ENCODE measurements around the gene SKIC8.

SKIC8 gene

DNA sequence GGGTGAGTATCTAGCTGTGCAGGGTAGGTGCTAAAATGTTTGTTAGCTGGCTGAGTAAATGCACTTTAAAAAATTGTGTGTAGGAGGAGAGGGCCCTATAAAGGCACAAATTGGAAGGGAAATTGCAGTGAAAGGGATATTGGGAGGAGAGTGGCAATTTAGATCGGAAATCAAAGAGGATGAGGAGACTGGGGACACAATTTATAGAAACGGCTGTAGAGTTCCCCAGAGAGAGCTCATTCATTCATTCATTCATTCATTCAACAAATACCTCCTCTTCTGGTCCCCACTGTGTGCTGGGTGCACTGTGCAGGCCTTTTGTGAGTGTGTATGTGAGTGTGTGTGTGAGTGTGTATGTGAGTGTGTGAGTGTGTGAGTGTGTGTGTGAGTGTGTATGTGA, 32.6 kb downstream of the SKIC8 start:
- Histone ChIP-seq H3K36me3 (ENCODE audit: insufficient read depth, low read length) (no peaks in the 10 kb centered on the region), H3K27me3 (ENCODE audit: insufficient read depth, low read length) (no peaks in the 10 kb centered on the region), H3K4me3 (ENCODE audit: low read length) (no peak overlapping the region), H2AFZ (ENCODE audit: low read depth, low read length) (no peak overlapping the region), H3K9me3 (ENCODE audit: low read length) (no peaks in the 10 kb centered on the region), H3K4me1 (ENCODE audit: insufficient read depth, low read length) (peaks cover 5% of the 10 kb centered on the region)

DNA sequence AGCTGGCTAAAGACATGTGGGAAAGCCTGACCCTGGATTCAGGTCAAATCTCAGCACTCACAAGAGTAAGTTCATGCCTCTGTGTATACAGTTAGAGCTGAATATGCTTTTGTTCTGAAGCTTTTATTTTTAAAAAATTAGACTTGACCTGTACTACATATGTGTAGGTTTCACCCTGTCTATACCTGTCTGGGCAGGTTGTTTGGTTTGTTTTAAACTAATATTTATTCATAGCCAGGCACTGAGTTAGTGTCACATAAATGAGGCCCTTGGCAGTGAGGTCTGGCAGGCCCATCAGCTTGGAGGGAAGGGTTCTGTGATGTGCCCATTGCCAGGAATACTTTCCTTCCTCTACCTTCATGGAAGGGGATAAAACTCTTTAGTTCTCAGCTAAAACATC, 33.2 kb downstream of the SKIC8 start:
- H3K4me1 ChIP-seq (ENCODE audit: insufficient read depth, low read length): peaks cover 5% of the 10 kb centered on the region
- H3K4me3 ChIP-seq (ENCODE audit: low read length): no peak overlapping the region
- H3K27me3 ChIP-seq (ENCODE audit: insufficient read depth, low read length): no peaks in the 10 kb centered on the region
- no peaks in the 10 kb centered on the region for H3K9me3 ChIP-seq (ENCODE audit: low read length)
- H3K36me3 ChIP-seq (ENCODE audit: insufficient read depth, low read length): no peaks in the 10 kb centered on the region
- H2AFZ ChIP-seq (ENCODE audit: low read depth, low read length): no peak overlapping the region

DNA sequence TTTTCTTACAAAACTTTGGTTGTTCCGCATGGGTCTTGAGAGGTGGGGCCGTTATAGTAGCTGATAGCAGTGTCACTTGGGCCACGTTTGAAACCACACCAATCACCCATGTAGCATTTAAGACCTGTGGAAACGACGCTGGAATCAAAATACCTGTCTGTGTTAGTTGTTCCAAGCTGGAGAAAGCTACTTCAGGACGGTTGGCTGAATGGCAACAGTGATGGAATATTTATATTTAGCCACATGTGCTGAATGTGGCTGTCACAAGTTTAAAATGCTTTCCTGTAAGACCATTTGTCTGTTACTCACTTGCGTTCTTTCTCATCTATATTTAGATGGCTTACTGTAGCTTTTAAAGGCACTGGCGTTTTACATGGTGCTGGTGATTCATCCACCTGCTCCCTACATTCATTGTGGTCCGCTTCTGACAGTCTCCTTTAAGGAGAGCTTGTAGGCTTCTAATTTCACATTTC, 33.6 kb downstream of the SKIC8 start:
- Histone ChIP-seq H3K9me3 (ENCODE audit: low read length) (no peaks in the 10 kb centered on the region), H2AFZ (ENCODE audit: low read depth, low read length) (no peak overlapping the region), H3K4me3 (ENCODE audit: low read length) (no peak overlapping the region), H3K4me1 (ENCODE audit: insufficient read depth, low read length) (peaks cover 5% of the 10 kb centered on the region), H3K36me3 (ENCODE audit: insufficient read depth, low read length) (no peaks in the 10 kb centered on the region), H3K27me3 (ENCODE audit: insufficient read depth, low read length) (no peaks in the 10 kb centered on the region)

DNA sequence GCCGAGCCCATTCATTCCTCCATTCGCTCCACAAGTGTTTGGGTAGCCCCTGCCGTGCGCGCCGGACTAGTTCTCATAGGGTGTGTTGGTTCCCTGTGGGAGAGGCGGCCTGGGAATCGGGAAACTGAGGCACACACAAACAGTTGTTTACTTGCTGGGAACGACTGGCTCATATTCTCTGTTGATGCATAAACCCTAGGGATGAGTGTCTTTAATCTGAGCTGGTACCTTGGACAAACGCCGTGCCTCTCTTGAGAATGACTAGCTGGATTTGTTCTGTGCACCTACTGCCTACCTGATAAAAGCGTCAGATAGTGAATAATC, 34.3 kb downstream of the SKIC8 start:
- H2AFZ ChIP-seq (ENCODE audit: low read depth, low read length): no peak overlapping the region
- H3K4me3 ChIP-seq (ENCODE audit: low read length): no peak overlapping the region
- H3K27me3 ChIP-seq (ENCODE audit: insufficient read depth, low read length): no peaks in the 10 kb centered on the region
- no peaks in the 10 kb centered on the region for H3K9me3 ChIP-seq (ENCODE audit: low read length)
- H3K4me1 ChIP-seq (ENCODE audit: insufficient read depth, low read length): peaks cover 5% of the 10 kb centered on the region
- no peaks in the 10 kb centered on the region for H3K36me3 ChIP-seq (ENCODE audit: insufficient read depth, low read length)

DNA sequence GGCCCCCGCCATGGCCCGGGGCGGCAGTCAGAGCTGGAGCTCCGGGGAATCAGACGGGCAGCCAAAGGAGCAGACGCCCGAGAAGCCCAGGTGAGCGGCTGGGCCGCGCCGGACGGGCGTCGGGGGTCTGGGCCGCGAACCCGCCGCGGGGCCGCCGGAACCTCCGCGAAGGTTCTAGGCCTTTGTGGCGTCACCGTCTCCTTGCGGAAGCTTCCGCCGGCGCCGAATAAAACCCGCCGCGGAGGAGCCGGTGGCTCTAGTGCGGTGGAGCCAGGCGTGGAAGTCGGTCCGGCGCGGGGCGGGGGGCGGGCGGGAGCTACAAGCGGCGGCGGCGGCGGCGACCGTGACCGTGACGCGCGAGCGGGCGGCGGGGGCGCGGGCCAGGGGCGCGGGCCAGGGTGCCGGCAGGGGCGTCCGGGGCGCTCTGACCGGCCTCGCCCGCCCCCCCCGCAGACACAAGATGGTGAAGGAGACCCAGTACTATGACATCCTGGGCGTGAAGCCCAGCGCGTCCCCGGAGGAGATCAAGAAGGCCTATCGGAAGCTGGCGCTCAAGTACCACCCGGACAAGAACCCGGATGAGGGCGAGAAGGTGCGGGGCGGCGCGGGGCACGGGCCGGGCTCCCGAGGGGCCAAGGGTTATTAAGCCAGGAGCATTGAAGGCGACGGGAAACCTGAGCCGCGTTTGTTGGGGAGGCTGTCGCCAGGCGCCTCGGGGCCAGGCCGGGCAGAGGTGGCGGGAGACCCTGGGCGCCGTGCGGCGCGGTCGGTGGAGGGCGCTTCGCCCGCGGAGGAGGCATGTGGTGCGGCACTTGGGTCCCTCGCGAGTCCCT, 34.9 kb downstream of the SKIC8 start, which contains the start of gene DNAJA4:
Gene DNAJA4 (plus strand): TSS at position 259 of the 833 bp plus-strand sequence. CDS start 202 bp downstream, at position 461.
- H3K27me3 ChIP-seq (ENCODE audit: insufficient read depth, low read length): no peaks in the 10 kb centered on the region
- no peak within 1 kb of the TSS for H2AFZ ChIP-seq (ENCODE audit: low read depth, low read length)
- no peak within 1 kb of the TSS for H3K4me3 ChIP-seq (ENCODE audit: low read length)
- no peaks in the 10 kb centered on the region for H3K9me3 ChIP-seq (ENCODE audit: low read length)
- H3K4me1 ChIP-seq (ENCODE audit: insufficient read depth, low read length): peaks cover 5% of the 10 kb centered on the region
- no peaks in the 10 kb centered on the region for H3K36me3 ChIP-seq (ENCODE audit: insufficient read depth, low read length)

DNA sequence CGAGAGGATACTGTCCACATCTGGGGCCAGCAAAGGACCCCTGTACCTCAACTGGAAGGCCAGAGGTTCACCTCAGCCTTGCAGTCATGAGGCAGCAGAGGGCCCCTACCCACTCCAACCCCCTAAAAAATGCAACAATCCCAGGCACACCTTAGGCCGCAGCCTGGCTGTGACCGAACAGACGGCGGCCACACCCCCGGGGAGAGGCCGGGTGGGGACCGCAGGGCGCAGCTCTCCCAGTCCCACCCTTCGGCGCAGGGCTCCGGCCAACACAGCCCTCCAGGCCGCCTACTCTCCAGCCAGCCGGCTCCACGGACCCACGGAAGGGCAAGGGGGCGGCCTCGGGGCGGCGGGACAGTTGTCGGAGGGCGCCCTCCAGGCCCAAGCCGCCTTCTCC, 35.5 kb downstream of the SKIC8 start:
- Histone ChIP-seq H3K27me3 (ENCODE audit: insufficient read depth, low read length) (peaks cover under 1% of the 10 kb centered on the region), H2AFZ (ENCODE audit: low read depth, low read length) (no peak overlapping the region), H3K4me3 (ENCODE audit: low read length) (no peak overlapping the region), H3K36me3 (ENCODE audit: insufficient read depth, low read length) (no peaks in the 10 kb centered on the region), H3K4me1 (ENCODE audit: insufficient read depth, low read length) (peaks cover 5% of the 10 kb centered on the region), H3K9me3 (ENCODE audit: low read length) (peaks cover 1% of the 10 kb centered on the region)

DNA sequence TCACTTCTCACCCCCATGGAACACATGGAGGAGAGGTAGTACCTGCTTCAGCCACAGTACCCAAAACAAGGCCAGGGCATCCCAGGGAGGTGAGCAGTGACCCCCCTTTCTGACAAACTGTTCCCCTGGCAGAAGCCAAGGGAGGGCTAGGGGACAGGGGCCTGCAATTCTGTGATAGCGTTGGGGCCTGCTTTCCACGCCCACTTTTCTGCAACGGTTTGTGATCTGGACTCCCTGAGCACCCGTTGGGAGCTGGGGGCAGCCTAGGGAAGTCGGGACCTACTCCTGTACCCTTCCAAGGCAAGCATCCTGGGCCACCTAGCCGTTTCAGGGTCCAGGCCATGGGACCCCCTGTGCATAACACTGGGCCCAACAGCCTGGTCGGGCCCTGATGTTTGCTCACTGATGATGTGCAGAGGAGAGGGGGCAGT, 36.0 kb downstream of the SKIC8 start:
- H3K4me3 ChIP-seq (ENCODE audit: low read length): no peak overlapping the region

DNA sequence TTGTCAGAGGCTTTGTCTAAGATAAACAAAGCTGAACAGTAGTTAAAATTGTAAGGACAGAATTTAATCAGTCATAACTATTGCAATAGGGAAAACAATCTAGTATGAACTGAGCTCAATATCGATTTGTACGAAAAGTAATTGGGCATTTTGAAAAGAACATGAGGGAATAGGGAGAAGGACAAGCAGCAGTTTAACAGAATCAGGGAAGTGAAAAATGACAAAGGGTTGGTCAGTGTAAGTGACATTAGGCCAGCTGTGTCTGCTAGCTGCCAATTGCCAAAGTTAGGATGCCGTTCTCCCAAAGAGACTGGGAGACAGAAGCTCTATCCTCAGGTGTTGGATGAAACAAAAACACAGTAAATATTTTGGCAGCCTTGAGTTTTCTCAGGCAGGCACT, 38.3 kb downstream of the SKIC8 start:
- Histone ChIP-seq H3K4me3 (ENCODE audit: low read length) (no peak overlapping the region), H3K9me3 (ENCODE audit: low read length) (peaks cover 1% of the 10 kb centered on the region), H3K27me3 (ENCODE audit: insufficient read depth, low read length) (peaks cover 3% of the 10 kb centered on the region), H2AFZ (ENCODE audit: low read depth, low read length) (no peak overlapping the region), H3K4me1 (ENCODE audit: insufficient read depth, low read length) (no peaks in the 10 kb centered on the region), H3K36me3 (ENCODE audit: insufficient read depth, low read length) (no peaks in the 10 kb centered on the region)

More for the DNA sequence above, 36.0 kb downstream of the SKIC8 start:
- H3K9me3 ChIP-seq (ENCODE audit: low read length): peaks cover 1% of the 10 kb centered on the region
- peaks cover 5% of the 10 kb centered on the region for H3K4me1 ChIP-seq (ENCODE audit: insufficient read depth, low read length)
- no peak overlapping the region for H2AFZ ChIP-seq (ENCODE audit: low read depth, low read length)
- peaks cover 3% of the 10 kb centered on the region for H3K27me3 ChIP-seq (ENCODE audit: insufficient read depth, low read length)
- H3K36me3 ChIP-seq (ENCODE audit: insufficient read depth, low read length): no peaks in the 10 kb centered on the region

DNA sequence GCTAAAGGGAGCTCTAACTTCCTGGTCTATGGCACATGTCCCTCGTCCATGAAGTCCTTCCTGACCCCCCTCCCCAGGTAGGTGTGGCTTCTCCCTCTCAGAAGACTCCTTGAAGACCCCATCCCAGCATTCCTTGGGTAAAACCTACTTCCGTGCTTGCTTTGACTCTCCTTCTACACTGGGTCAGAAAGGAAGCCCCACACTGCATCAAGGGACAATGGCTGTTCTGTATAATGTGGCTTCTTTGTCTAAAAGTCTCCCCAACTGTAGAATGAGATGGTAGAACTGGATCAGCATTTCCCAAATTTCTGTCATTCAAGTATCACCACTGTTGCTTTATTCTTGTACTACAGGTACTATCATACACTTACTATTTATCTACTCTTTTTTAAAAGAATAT, 38.9 kb downstream of the SKIC8 start:
- no peak overlapping the region for H2AFZ ChIP-seq (ENCODE audit: low read depth, low read length)

DNA sequence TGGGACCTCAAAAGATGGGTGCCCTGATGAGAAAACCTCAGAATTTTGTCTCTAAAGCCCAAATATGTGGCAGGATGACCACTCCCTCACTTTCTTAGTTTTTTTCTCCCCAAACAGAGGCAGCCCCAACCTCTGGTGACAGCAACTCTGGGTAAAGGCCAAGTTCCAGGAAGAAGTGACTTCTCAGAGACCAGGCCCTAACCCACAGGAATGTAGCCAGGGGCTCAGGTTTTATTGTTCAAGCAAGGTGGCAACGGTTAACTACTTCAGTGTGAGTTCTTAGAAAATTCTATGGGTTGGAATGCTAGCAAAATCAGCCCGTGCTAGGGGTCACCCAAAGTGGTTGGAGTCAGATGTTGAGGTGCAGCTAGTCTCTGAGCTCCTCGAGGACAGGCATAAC, 40.2 kb downstream of the SKIC8 start:
- no peak overlapping the region for H2AFZ ChIP-seq (ENCODE audit: low read depth, low read length)
- peaks cover 3% of the 10 kb centered on the region for H3K27me3 ChIP-seq (ENCODE audit: insufficient read depth, low read length)
- H3K4me1 ChIP-seq (ENCODE audit: insufficient read depth, low read length): no peaks in the 10 kb centered on the region
- H3K36me3 ChIP-seq (ENCODE audit: insufficient read depth, low read length): no peaks in the 10 kb centered on the region
- no peak overlapping the region for H3K4me3 ChIP-seq (ENCODE audit: low read length)
- peaks cover 1% of the 10 kb centered on the region for H3K9me3 ChIP-seq (ENCODE audit: low read length)

More for the DNA sequence above, 38.9 kb downstream of the SKIC8 start:
- Histone ChIP-seq H3K27me3 (ENCODE audit: insufficient read depth, low read length) (peaks cover 3% of the 10 kb centered on the region), H3K4me1 (ENCODE audit: insufficient read depth, low read length) (no peaks in the 10 kb centered on the region), H3K4me3 (ENCODE audit: low read length) (no peak overlapping the region), H3K36me3 (ENCODE audit: insufficient read depth, low read length) (no peaks in the 10 kb centered on the region), H3K9me3 (ENCODE audit: low read length) (peaks cover 1% of the 10 kb centered on the region)

DNA sequence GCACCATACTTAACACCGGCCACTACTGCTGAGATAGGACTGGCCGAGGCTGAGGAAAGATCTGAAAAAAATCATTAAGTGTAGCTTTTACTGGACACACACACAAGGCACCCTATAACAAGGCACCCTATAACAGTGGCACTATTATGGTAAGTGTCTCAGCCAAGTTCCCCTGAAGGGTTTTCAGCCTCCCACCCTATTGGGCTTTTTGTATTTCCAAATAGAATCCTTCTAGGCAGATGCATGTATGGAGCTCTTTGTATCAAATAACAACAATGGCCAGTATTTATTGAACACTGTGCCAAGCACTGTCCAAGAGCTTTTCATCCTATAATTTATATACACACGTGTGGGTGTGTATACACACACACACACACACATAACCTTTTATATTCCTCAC, 41.7 kb downstream of the SKIC8 start:
- H3K9me3 ChIP-seq (ENCODE audit: low read length): peaks cover 1% of the 10 kb centered on the region
- peaks cover 3% of the 10 kb centered on the region for H3K27me3 ChIP-seq (ENCODE audit: insufficient read depth, low read length)
- H3K4me3 ChIP-seq (ENCODE audit: low read length): no peak overlapping the region
- H3K4me1 ChIP-seq (ENCODE audit: insufficient read depth, low read length): peaks cover 3% of the 10 kb centered on the region
- no peaks in the 10 kb centered on the region for H3K36me3 ChIP-seq (ENCODE audit: insufficient read depth, low read length)
- H2AFZ ChIP-seq (ENCODE audit: low read depth, low read length): no peak overlapping the region

DNA sequence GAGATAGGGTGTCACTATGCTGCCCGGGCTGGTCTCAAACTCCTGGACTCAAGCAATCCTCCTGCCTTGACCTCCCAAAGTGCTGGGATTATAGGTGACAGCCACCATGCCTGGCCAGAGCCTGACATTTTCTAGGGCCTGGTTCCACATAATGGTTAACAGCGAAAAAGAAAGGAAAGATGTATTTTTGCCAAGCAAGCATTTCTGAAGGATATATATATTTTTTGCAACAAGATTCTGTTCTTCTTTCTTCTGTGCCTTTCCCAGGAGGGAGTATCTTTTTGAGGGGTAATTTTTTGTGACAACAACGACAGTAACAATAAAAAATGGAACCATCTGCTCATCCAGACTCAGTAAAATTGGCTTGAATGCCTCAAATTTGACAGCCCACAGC, 43.4 kb downstream of the SKIC8 start:
- no peak overlapping the region for H2AFZ ChIP-seq (ENCODE audit: low read depth, low read length)
- peaks cover 3% of the 10 kb centered on the region for H3K27me3 ChIP-seq (ENCODE audit: insufficient read depth, low read length)
- H3K36me3 ChIP-seq (ENCODE audit: insufficient read depth, low read length): no peaks in the 10 kb centered on the region
- no peak overlapping the region for H3K4me3 ChIP-seq (ENCODE audit: low read length)
- peaks cover 3% of the 10 kb centered on the region for H3K4me1 ChIP-seq (ENCODE audit: insufficient read depth, low read length)
- peaks cover 1% of the 10 kb centered on the region for H3K9me3 ChIP-seq (ENCODE audit: low read length)

DNA sequence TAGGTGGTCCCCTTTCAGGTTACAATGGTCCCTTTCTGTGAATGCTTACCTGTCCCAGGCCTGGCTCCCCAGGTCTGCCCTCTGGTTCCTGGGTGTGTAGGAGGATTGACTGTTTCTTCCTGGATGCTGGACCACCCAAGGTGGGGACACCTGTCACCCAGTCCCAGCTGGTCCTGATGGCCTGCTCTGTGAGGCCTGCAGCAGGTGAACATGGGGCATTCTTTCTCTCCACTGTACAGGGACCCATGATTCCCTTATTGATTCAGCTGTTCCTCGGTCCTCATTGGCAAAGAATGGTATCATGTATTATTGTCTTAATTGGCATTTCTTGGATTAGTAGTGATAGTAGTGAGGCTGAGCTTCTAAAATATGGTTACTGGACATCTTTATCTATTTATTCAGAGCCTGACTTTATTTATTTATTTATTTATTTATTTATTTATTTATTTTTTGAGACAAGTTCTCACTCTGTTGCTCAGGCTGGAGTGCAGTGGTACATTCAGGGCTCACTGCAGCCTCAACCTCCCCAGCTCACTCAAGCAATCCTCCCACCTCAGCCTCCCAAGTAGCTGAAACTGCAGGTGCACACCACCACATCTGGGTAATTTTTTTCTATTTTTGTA, 43.9 kb downstream of the SKIC8 start:
- H2AFZ ChIP-seq (ENCODE audit: low read depth, low read length): no peak overlapping the region

More for the DNA sequence above, 43.9 kb downstream of the SKIC8 start:
- H3K36me3 ChIP-seq (ENCODE audit: insufficient read depth, low read length): no peaks in the 10 kb centered on the region
- H3K9me3 ChIP-seq (ENCODE audit: low read length): peaks cover 1% of the 10 kb centered on the region
- H3K4me3 ChIP-seq (ENCODE audit: low read length): no peak overlapping the region
- peaks cover 3% of the 10 kb centered on the region for H3K27me3 ChIP-seq (ENCODE audit: insufficient read depth, low read length)
- H3K4me1 ChIP-seq (ENCODE audit: insufficient read depth, low read length): peaks cover 3% of the 10 kb centered on the region
